IPS DF 6.9 (cell line): ENCODE data around the gene PARL.
A peak's percentile ranks its signal among the peaks of the same experiment; 100 is the strongest.

Experiments
- DNase-seq: peaks from one replicate; pipeline ENCODE4 v3.0.0-alpha.2; 2013; ENCODE audit warnings: low read depth, low spot score
- H3K27ac ChIP-seq: one replicate; pipeline ENCODE4 v1.5.1; 2013; ENCODE audit warnings: low read length, control low read depth
- H3K27me3 ChIP-seq: 2 replicates; pipeline ENCODE4 v1.6.1; 2013; ENCODE audit warnings: mild to moderate bottlenecking, low read length; ENCODE audit not compliant: control insufficient read depth, insufficient read depth
- H3K36me3 ChIP-seq: 2 replicates; pipeline ENCODE4 v1.6.1; 2013; ENCODE audit warnings: low read length; ENCODE audit not compliant: control insufficient read depth, insufficient read depth
- H3K4me1 ChIP-seq: 2 replicates; pipeline ENCODE4 v1.6.1; 2013; ENCODE audit warnings: low read length; ENCODE audit not compliant: control insufficient read depth, insufficient read depth
- H3K4me3 ChIP-seq: 2 replicates; pipeline ENCODE4 v1.5.1; 2013; ENCODE audit warnings: mild to moderate bottlenecking, low read length
- H3K9me3 ChIP-seq: 2 replicates; pipeline ENCODE4 v1.6.1; 2013; ENCODE audit warnings: low read length, inconsistent platforms; ENCODE audit not compliant: control insufficient read depth, insufficient read depth
- WGBS: extraction: QIAGEN DNeasy Blood & Tissue Kit; methylation state at CpG from one replicate; pipeline ENCODE4 v1.1.7; 2013; ENCODE audit warnings: mixed read lengths, missing lambda C conversion rate; ENCODE audit not compliant: insufficient read length, insufficient coverage; 5-methylcytosine and 5-hydroxymethylcytosine counted together

PARL gene

GRCh38 chr3:183884427-183885296 is at the start of gene PARL:
TSS of gene PARL (minus strand) at chr3:183884880. CDS start at chr3:183884846, 34 bp downstream.
- no peak within 1 kb of the TSS for H3K27ac ChIP-seq
- no peaks in the 10 kb centered on the region for H3K4me1 ChIP-seq
- H3K36me3 ChIP-seq, result no peaks in the 10 kb centered on the region
- WGBS, result no CpG with 5 or more reads among the region's 63 CpGs
- no peaks in the 10 kb centered on the region for H3K9me3 ChIP-seq
- peak; percentile 91 for DNase-seq
- H3K27me3 ChIP-seq, result no peaks in the 10 kb centered on the region
- peak within 1 kb of the TSS; percentile 92 for H3K4me3 ChIP-seq

- H3K4me3 ChIP-seq, result no peak overlapping the region
- no peak for DNase-seq
- H3K9me3 ChIP-seq, result no peaks in the 10 kb centered on the region
- H3K27me3 ChIP-seq, result no peaks in the 10 kb centered on the region
- H3K27ac ChIP-seq, result no peak overlapping the region
- no CpG with 5 or more reads among the region's 3 CpGs for WGBS
- no peaks in the 10 kb centered on the region for H3K4me1 ChIP-seq
- H3K36me3 ChIP-seq, result no peaks in the 10 kb centered on the region; the same call in 1 of the 2 replicates
Observed at GRCh38 chr3:183933160-183933559, 48.5 kb upstream of the PARL start.

GRCh38 chr3:183931881-183932280 is 47.2 kb upstream of the PARL start:
- Histone ChIP-seq H3K36me3 (no peaks in the 10 kb centered on the region; the same call in 1 of the 2 replicates), H3K27me3 (no peaks in the 10 kb centered on the region), H3K9me3 (no peaks in the 10 kb centered on the region), H3K4me3 (no peak overlapping the region), H3K4me1 (no peaks in the 10 kb centered on the region), H3K27ac (no peak overlapping the region)
- WGBS, result 100% methylated on average over 1 of the region's 2 CpGs
- no peak for DNase-seq

- Histone ChIP-seq H3K36me3 (peaks cover 4% of the 10 kb centered on the region; the same call in 1 of the 2 replicates), H3K4me3 (no peak overlapping the region), H3K9me3 (no peaks in the 10 kb centered on the region), H3K4me1 (no peaks in the 10 kb centered on the region), H3K27me3 (no peaks in the 10 kb centered on the region), H3K27ac (no peak overlapping the region)
- WGBS, result no CpG with 5 or more reads among the region's 10 CpGs
- DNase-seq, result no peak
Observed at GRCh38 chr3:183930086-183930485, 45.4 kb upstream of the PARL start.

- no CpG with 5 or more reads among the region's 3 CpGs for WGBS
- DNase-seq, result no peak
Observed at GRCh38 chr3:183927059-183927458, 42.4 kb upstream of the PARL start.

GRCh38 chr3:183924956-183925355 is 40.3 kb upstream of the PARL start:
- no peaks in the 10 kb centered on the region for H3K27me3 ChIP-seq
- no CpG with 5 or more reads among the region's 7 CpGs for WGBS

More at GRCh38 chr3:183927059-183927458, 42.4 kb upstream of the PARL start:
- H3K4me3 ChIP-seq, result no peak overlapping the region
- H3K27me3 ChIP-seq, result no peaks in the 10 kb centered on the region
- H3K4me1 ChIP-seq, result no peaks in the 10 kb centered on the region
- no peaks in the 10 kb centered on the region for H3K9me3 ChIP-seq
- no peak overlapping the region for H3K27ac ChIP-seq
- H3K36me3 ChIP-seq, result peaks cover 7% of the 10 kb centered on the region; the same call in 1 of the 2 replicates

GRCh38 chr3:183924543-183924942 is 39.9 kb upstream of the PARL start:
- no peaks in the 10 kb centered on the region for H3K9me3 ChIP-seq
- H3K36me3 ChIP-seq, result peaks cover 7% of the 10 kb centered on the region; the same call in 1 of the 2 replicates
- no peaks in the 10 kb centered on the region for H3K27me3 ChIP-seq
- H3K4me1 ChIP-seq, result no peaks in the 10 kb centered on the region
- no peak for DNase-seq
- H3K27ac ChIP-seq, result no peak overlapping the region
- WGBS, result no CpG with 5 or more reads among the region's 3 CpGs
- H3K4me3 ChIP-seq, result no peak overlapping the region

More at GRCh38 chr3:183924956-183925355, 40.3 kb upstream of the PARL start:
- Histone ChIP-seq H3K27ac (no peak overlapping the region), H3K36me3 (peaks cover 7% of the 10 kb centered on the region; the same call in 1 of the 2 replicates), H3K4me1 (no peaks in the 10 kb centered on the region), H3K4me3 (no peak overlapping the region), H3K9me3 (no peaks in the 10 kb centered on the region)
- DNase-seq, result no peak

- peaks cover 7% of the 10 kb centered on the region; the same call in 1 of the 2 replicates for H3K36me3 ChIP-seq
- no peaks in the 10 kb centered on the region for H3K9me3 ChIP-seq
- H3K4me1 ChIP-seq, result no peaks in the 10 kb centered on the region
- no CpG with 5 or more reads among the region's 4 CpGs for WGBS
- DNase-seq, result no peak
- no peak overlapping the region for H3K27ac ChIP-seq
- H3K4me3 ChIP-seq, result no peak overlapping the region
- H3K27me3 ChIP-seq, result no peaks in the 10 kb centered on the region
Observed at GRCh38 chr3:183922421-183922820, 37.7 kb upstream of the PARL start.

- peaks cover 7% of the 10 kb centered on the region; the same call in 1 of the 2 replicates for H3K36me3 ChIP-seq
- no peak overlapping the region for H3K27ac ChIP-seq
- no peak for DNase-seq
- no peaks in the 10 kb centered on the region for H3K9me3 ChIP-seq
- H3K4me3 ChIP-seq, result no peak overlapping the region
- H3K27me3 ChIP-seq, result no peaks in the 10 kb centered on the region
- WGBS, result no CpG with 5 or more reads among the region's 15 CpGs
- no peaks in the 10 kb centered on the region for H3K4me1 ChIP-seq
Observed at GRCh38 chr3:183921096-183921495, 36.4 kb upstream of the PARL start.

GRCh38 chr3:183920416-183920815 is 35.7 kb upstream of the PARL start:
- no peaks in the 10 kb centered on the region for H3K27me3 ChIP-seq
- peaks cover 6% of the 10 kb centered on the region; the same call in 1 of the 2 replicates for H3K36me3 ChIP-seq
- no peak overlapping the region for H3K4me3 ChIP-seq
- no peak for DNase-seq
- WGBS, result no CpG with 5 or more reads among the region's 14 CpGs
- no peaks in the 10 kb centered on the region for H3K4me1 ChIP-seq
- H3K9me3 ChIP-seq, result no peaks in the 10 kb centered on the region
- H3K27ac ChIP-seq, result no peak overlapping the region
